ENCODE data around the gene PIP5K1B.

GRCh38 chr9:68710111-68710471, 5.1 kb downstream of the PIP5K1B start:
- no peak for TF ChIP-seq ATF3 (IDR thresholded peaks at IDR 0.05)
- TF ChIP-seq CTCF (IDR thresholded peaks at IDR 0.05; ENCODE audit: low read depth, low read length, missing input control), result no peak
